Activated CD4-positive, alpha-beta T cell treated with anti-CD3 and anti-CD28 coated beads for 48 hours (primary cell): ENCODE data around the gene C16orf86.

ENCODE experiments used
- DNase-seq: peaks from one replicate; pipeline ENCODE4 v3.0.0-alpha.2; 2020

C16orf86 gene

DNA sequence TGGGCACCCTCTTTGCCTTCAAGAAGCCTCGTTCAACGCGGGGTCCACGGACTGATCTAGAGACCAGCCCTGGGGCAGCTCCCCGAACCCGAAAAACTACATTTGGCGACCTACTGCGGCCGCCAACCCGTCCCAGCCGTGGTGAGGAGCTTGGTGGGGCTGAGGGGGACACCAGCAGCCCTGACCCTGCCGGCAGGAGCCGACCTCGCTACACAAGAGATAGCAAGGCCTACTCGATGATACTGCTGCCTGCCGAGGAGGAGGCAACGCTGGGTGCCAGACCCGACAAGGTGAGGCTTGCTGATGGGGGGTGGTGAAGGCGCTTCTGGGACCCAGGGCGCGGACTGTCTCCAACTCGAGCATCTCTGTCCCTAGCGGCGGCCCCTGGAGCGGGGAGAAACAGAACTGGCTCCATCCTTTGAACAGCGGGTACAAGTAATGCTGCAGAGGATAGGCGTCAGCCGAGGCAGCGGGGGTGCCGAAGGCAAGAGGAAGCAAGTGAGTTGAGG is 12.2 kb upstream of the C16orf86 start:
- no peak for DNase-seq

DNA sequence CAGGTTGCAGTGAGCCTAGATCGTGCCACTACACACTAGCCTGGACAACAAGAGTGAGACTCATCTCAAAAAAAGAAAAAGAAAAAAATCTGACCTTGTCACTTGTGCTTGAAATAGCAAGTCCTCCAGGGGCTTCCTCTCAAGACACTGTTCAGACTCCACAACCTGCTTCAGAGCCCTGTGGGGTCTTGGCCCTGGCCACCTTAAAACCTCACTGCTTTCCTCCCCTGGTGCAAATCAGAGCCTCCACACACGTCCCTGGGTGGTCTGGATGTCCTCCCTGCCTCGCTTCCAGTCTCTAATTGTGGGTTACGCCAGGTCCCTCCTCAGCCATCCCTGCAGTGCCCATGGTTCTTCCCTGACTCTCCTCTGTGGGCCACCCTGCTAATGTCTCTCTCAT is 11.3 kb upstream of the C16orf86 start:
- DNase-seq = no peak

DNA sequence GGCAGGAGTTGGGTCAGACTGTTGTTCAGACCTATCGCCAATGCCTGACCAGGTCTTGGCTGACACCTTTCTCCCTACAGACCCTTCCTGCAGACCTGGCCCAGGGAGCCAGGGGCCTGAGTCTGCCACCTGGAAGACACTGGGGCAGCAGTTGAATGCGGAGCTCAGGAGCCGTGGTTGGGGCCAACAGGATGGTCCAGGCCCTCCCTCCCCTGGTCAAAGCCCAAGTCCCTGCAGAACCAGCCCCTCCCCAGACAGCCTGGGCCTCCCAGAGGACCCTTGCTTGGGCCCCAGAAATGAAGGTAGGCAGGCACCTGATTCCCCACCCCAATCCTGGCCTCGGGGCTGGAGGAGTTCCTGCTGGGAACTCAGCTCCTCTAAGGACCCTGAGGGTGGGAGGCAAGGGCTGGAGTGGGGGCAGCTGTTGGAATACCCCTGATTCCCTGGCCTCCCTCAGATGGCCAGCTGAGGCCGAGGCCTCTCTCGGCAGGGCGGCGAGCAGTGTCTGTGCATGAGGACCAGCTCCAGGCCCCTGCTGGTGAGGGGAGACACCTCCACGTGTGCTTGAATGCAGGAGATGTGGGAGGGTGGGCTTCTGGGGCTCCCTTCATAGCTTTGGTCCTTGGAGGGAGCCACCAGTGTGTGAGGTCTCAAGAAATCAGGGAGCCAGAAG is 10.1 kb upstream of the C16orf86 start:
- DNase-seq = no peak

GRCh38 chr16:67657017-67657608 is 9.5 kb upstream of the C16orf86 start:
- no peak for DNase-seq

- no peak for DNase-seq
These were observed 8.7 kb upstream of the C16orf86 start for GRCh38 chr16:67657751-67658518.

DNA sequence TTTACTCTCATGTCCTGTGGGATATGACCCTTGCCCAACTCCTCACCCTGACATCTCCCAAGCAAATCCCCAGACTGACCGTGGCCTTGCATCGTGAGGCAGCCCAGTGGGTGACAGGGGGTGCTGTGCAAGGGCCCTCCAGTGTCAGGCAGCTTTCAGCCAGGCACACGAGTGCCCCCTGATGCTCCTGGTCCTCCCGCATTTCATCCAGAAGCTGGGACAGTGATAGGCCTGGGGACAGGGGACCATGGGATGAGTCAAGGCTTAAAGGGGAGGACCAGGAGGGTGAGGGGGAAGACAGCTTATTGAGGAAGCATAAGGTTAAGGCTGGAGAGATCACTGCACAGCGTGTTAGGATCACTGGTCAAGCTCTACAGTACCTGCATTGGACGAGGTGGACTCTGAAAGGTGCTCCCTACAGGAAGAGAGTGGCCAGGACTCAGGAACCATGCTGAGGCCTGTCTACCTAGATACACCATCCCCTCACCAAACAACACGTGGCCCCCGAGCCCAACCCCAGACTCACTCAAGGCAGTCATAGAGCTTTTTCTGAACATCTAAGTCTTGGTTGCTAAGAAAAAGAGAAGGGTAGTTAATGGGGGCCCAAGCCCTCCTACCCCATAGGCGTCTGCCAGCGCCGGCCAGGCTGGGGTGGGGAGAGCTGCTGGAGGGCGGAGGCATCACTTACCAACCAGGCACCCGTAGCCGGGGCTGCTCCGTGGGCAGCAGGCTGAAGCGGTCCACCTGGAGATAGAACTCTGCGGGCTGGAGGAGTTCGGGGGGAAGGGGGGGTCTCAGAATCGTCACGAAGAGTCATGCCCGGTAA is 7.6 kb upstream of the C16orf86 start:
- no peak for DNase-seq

- DNase-seq = peak; percentile 95
These were observed 6.7 kb upstream of the C16orf86 start, which contains the start of gene ACD for GRCh38 chr16:67659675-67660563. TSS of gene ACD (minus strand) at chr16:67660260. CDS start at chr16:67660220, 40 bp downstream.

DNA sequence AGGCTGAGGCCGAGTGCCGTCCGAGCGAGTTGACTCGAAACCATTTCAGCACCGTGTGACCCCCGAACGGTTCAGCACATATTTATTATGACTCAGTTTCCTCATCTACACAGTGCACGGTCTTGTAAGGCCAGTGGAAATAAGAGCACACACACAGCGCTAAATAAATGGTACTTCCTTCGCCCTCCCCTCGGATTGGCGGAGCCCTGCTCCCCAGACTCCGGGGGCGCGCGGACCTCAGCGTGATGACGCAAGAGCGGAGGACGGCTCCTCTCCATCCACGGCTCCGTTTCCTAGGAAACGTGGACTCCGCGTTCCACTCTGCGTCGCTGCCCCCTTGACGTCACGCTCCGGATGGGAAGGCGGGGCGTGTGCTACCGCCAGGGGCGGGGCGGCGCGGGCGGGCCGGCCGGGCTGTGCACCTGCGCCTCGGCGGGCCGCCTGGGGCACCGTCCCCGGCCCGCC is 6.0 kb upstream of the C16orf86 start, which contains the start of gene PARD6A:
PARD6A (plus strand) TSS at position 397 of the 465 bp plus-strand sequence. CDS start 79 bp downstream, outside the sequence.
- DNase-seq = peak; percentile 98

GRCh38 chr16:67661101-67661761 is 5.4 kb upstream of the C16orf86 start:
- DNase-seq = peak; percentile 54

GRCh38 chr16:67661886-67662652 is 4.5 kb upstream of the C16orf86 start:
- DNase-seq = no peak

- no peak for DNase-seq
These were observed 4.0 kb upstream of the C16orf86 start for GRCh38 chr16:67662653-67663010.

DNA sequence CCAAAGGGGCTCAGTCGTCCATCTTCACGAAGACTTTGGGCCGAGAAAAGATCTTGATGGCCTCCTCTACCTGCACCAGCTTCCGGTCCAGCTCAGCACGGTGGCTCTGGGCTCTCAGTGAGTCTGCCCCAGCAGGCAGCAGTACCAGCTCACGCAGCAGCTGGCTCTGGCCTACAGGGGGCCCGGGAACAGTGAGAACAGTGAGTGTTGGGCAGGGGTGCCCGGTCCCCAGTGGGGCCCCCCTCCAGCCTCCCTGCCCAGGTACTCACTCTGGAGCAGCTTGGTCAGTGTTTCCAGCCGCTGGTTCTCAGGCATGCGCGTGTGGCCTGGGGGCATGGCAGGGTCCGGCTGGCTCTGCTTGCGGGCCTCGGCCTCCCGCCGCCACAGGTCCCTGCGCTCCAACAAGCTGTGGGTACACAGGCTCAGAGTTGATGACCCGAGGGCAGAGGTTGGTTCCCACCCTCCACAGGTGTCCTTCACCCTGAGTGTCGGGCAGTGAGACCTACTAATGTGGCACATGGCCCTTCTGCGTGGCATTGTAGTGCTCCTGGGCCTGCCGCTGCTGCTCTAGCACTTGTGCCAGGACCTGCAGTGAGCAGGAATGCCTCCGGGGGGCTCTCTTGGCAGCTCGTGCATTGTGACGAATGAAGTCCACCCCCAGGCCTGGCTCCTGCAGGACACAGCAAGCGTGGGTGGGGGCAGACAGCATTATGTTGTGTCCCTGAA is 3.3 kb upstream of the C16orf86 start:
- DNase-seq = peak; percentile 72

GRCh38 chr16:67663877-67664222 is 2.8 kb upstream of the C16orf86 start:
- DNase-seq = no peak

- no peak for DNase-seq
These were observed 2.4 kb upstream of the C16orf86 start for GRCh38 chr16:67664258-67664657.

DNA sequence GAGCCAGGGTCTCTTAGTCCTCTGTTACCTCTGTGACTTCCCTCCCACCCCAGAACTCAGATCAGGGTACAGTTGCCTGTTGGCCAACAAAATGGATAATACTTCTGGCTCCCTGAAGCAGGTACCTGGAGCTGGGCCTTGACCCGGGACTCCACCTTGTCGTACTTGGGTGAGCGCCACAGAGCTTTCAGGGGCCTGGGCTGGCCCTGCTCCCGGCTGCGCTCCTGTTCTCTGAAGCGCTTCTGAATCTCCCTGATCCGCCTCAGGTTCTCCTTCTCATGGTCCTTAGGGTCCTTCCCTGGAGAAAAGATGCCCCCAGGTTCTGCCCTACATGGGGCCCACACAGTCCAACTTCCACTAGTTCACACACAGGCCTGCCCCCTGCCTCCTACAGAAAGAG is 1.7 kb upstream of the C16orf86 start:
- DNase-seq = no peak

GRCh38 chr16:67665598-67665997 is 1.0 kb upstream of the C16orf86 start:
- no peak for DNase-seq

DNA sequence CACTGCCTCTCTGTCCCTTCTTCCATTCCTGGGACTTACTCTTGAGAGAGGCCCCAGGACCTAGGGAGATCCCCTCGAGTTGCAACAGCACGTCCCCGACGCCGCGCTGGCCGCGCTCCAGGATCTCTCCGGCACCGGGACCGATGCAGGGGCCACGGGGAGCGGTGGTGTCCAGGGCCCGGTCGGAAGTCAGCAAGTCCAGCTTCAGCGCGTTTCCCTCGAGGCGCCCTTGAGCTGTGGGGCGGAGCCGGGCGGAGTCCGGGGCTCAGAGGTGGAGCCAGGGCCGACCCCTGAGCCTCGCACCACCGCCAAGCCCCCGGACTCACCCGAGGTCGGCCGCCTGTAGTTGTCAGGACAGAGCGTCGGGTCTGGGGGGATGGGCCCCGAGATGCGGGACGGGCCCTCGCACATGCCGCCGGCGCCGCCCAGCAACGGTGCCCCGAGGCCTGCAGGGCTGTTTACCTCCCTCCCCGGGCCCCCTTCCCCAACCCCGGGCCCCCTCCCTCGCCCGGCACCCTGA is 522 bp upstream of the C16orf86 start:
- no peak for DNase-seq

DNA sequence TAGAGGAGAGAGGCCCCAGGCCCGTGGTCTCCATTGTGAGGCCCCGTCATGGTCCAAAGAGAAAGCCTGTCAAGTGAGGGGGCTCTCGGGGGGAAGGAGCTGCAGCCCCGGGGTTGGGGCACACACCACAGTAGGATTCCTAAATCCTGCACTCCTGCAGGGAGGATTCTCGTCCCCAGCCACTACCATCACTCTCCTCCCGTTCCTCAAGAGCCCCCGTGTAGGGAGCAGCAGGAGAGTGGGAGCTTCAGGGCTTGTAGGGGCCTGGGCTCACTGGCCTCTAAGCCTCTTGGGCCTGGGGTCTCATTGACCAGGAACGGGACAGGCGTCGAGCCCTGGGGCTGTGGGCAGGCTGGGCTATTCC is 821 bp downstream of the C16orf86 start:
- no peak for DNase-seq

GRCh38 chr16:67667817-67668494 is 1.3 kb downstream of the C16orf86 start:
- DNase-seq = peak; percentile 91
